ENCODE data around the gene PHACTR4.

- TF ChIP-seq CTCF (IDR thresholded peaks at IDR 0.05) = no peak
- no peak for TF ChIP-seq POLR2A (IDR thresholded peaks at IDR 0.05)
These were observed 165.1 kb downstream of the PHACTR4 start for GRCh38 chr1:28534671-28535070.
